Activated CD8-positive, alpha-beta memory T cell treated with anti-CD3 and anti-CD28 coated beads for 36 hours (primary cell): Measurements from ENCODE around the gene FMC1. TPM values are rescaled to one million over a fixed set of nuclear protein-coding genes. Genes with fewer than 3 reads are reported as not detected.

ENCODE experiments used
- CTCF ChIA-PET: fragments of 350-600 bp; sonication (Branson Sonifier 250); formaldehyde crosslinking; loops from one replicate; lab custom pipeline; 2021; ENCODE audit warnings: antibody characterized with exemption; lab: Charles Lee
- POLR2A ChIA-PET: fragments of 350-600 bp; sonication (Branson Sonifier 250); formaldehyde crosslinking; loops from one replicate; lab custom pipeline; 2021; ENCODE audit warnings: antibody characterized with exemption; lab: Charles Lee
- total RNA-seq, 2 experiments: library from RNA; stranded (reverse); gene quantifications; one replicate each; pipeline ENCODE4 v1.2.3, GENCODE V29; 2021

The FMC1 gene
- total RNA-seq, 2 experiments from 2014 or later: 9.0 to 9.3 TPM

DNA sequence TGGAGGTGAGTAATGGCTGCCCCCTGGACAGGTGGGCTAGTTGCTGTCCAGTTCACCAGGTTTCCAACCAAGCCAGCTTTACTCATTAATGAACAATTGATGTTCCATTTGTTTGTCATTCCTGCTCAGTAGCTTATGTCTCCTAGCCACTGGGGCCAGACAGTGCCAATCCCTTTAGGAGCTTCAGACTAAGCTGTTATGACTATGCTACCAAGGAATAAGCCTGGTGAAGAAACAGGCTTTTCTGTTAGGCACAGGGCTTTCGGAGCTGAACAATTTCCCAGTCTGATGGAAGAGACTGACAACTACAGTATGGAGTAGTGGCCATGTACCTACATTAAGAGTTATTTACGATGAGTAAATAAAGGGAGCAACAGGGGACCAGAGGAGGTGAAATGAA, 2.1 kb upstream of the FMC1 start:
- POLR2A ChIA-PET: interaction anchor here (0.5 kb wide), 1 partner anchor 235 kb away, joined by 12 read pairs; no protein-coding TSS in a partner anchor
- CTCF ChIA-PET: no interaction called here

DNA sequence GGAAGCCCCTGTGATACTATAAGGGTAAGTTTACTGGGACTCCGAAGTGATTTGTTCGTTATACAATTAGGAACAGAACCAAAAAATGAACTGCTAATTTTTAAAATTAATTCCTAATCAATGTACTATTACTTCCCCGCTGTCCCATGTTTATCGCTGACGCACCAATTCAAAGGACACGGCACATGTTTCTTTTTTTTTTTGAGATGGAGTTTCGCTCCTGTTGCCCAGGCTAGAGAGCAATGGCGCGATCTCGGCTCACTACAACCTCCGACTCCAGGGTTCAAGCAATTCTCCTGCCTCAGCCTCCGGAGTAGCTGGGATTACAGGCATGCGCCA, 1.5 kb upstream of the FMC1 start:
- POLR2A ChIA-PET: interaction anchor here (1.6 kb wide), 1 partner anchor 20 kb away, joined by 15 read pairs; the partner anchor contains the start of gene LUC7L2
- CTCF ChIA-PET: interaction anchor here (0.9 to 1.7 kb wide), 5 partner anchors 10 to 265 kb away, joined by 3 to 6 read pairs (median 3); partner anchors contain the start of gene LUC7L2

DNA sequence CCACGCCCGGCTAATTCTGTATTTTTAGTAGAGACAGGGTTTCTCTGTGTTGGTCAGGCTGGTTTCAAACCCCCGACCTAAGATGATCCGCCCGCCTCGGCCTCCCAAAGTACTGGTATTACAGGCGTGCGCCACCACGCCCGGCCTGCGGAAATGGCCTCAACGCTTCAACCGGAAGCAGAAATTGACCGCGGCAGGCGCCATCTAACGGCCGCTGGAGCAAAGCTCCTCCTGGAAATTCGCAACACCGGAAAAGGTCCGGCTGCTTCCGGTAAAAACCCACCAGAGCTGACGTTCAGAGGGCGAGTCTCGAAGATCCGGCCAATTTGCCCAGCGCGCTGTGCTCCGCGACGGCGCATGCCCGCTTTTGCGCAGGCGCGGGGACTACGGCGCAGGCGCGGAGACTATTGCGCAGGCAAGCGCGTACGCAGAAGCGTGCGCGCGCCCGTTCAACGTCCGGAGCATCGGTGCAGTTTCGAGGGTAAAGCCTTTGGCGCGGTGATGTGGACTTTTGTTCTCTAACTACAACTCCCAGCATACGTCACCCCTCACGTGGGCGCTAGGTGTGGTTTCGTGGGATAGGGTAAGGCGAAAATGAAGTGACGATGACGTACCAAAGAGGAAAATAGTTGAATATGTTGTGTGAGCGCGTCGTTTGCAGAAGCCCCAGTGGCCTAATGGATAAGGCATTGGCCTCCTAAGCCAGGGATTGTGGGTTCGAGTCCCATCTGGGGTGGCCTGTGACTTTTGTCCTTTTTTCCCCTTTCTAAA, 915 bp upstream of the FMC1 start:
- CTCF ChIA-PET: interaction anchor here (0.6 to 1.7 kb wide), 6 partner anchors 10 to 1119 kb away, joined by 3 to 6 read pairs (median 3); partner anchors contain the start of gene LUC7L2
- POLR2A ChIA-PET: interaction anchor here (1.6 kb wide), 1 partner anchor 20 kb away, joined by 15 read pairs; the partner anchor contains the start of gene LUC7L2

DNA sequence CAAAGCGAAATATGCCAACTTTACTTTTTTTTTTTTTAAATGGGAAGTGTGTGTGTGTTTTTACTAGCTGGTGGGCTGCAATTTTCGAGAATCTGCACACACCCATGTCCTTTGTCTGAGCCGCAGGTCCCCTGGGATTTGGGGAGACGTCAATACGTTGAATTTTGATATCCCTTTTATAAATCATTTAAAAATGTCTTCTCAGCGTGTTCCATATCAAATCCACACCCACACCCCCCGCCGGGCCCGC, 404 bp upstream of the FMC1 start:
- ChIA-PET POLR2A (interaction anchor here (1.6 kb wide), 1 partner anchor 19 kb away, joined by 15 read pairs; the partner anchor contains the start of gene LUC7L2), CTCF (interaction anchor here (1.0 to 1.7 kb wide), 3 partner anchors 11 to 226 kb away, joined by 3 to 6 read pairs (median 5); partner anchors contain the start of gene LUC7L2)

DNA sequence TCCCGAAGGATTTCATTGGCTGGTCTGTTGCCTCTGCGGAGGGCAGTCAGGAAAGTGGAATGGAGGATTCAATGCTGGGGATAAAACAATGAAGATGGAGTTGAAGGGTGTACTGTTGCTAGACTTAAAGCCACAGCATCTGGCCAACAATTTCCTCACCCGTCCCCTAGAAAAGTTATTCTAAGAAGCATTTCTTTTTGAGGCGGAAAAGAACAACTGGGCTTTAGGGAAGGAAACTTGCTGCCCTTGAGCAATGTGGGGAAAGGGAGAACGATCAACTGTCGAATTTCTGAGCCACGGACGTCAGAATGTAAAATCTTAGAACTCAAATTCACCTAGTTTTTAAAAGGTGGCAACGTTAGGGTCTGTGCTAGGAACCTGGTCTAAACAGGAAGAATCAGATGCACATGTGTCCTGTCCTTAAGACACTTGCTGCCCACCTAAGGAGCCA, 664 bp downstream of the FMC1 start:
- CTCF ChIA-PET: no interaction called here

DNA sequence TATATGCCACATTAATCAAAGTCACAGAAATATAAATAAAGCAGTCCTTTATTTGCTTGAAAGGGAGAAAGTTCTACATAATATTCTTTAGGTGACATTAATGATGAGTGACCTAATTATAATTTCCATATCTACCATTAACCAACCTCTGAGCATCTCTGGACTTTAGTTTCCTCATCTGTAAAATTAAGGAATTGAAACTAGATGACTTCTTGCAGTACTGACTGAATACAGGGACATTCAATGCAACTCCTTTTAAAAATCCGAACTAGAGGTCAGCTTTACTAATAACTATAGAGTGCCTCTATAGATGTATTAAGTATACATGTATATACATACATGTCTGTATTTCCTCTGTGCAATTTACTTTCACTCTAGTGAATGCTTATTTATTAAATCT, 3.9 kb downstream of the FMC1 start:
- POLR2A ChIA-PET: interaction anchor here (0.7 kb wide), 1 partner anchor 249 kb away, joined by 8 read pairs; no protein-coding TSS in a partner anchor
- CTCF ChIA-PET: interaction anchor here (0.7 kb wide), 1 partner anchor 303 kb away, joined by 4 read pairs; no protein-coding TSS in a partner anchor

More for the DNA sequence above, 664 bp downstream of the FMC1 start:
- POLR2A ChIA-PET: no interaction called here

DNA sequence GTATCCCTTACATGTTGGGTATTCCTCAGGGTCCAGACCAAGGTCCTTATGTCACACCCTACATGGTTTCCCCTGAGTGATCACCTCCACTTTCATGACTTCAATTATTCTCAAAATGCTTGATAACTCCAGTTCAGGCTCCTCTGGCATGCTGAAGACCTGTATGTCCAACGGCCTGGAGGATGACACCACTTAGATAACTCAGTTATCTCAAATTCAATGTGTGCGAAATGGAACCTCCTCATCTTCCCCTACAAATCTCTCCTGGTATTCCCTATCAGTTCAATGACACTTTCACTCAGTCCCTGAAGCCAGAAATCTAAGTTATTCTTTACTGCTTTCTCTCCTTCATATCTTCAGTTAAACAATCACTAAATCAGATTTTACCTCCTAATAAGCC, 9.9 kb downstream of the FMC1 start:
- POLR2A ChIA-PET: no interaction called here
- CTCF ChIA-PET: interaction anchor here (0.6 kb wide), 1 partner anchor 89 kb away, joined by 4 read pairs; no protein-coding TSS in a partner anchor

DNA sequence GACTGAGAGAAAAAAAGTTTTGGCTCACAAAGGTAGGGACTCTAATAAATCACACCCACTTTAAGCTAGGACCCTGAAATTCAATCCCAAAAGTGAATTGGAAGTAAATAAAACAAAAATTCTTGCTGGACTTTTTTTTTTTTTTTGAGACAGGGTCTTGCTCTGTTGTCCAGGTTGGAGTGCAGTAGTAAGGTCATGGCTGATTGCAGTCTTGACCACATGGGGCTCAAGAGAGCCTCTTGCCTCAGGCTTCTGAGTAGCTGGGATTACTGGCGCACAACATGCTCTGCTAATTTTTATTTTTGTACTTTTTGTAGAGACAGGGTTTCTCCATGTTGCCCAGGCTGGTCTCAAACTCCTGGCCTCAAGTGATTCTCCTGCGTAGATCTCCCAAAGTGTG, 13.6 kb downstream of the FMC1 start:
- POLR2A ChIA-PET: interaction anchor here (0.5 kb wide), 1 partner anchor 23 kb away, joined by 3 read pairs; no protein-coding TSS in a partner anchor
- CTCF ChIA-PET: no interaction called here

DNA sequence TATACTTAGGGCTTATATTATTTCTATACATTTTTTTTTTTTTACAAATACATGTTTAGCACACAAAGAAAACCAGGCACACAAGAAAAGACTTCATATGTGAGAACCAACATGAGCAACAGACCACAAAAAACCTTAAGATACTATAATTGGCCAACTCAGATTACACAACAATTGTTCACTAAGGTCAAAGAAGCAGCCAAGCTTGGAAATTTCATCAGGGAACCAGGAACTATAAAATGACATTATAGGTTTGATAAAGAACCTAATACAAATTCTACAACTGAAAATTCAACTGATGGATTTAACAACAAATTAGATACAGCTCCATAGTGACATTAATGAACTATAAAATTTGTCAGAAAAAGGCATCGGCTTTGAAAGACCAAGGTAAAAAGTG, 14.2 kb downstream of the FMC1 start:
- POLR2A ChIA-PET: no interaction called here
- CTCF ChIA-PET: no interaction called here

DNA sequence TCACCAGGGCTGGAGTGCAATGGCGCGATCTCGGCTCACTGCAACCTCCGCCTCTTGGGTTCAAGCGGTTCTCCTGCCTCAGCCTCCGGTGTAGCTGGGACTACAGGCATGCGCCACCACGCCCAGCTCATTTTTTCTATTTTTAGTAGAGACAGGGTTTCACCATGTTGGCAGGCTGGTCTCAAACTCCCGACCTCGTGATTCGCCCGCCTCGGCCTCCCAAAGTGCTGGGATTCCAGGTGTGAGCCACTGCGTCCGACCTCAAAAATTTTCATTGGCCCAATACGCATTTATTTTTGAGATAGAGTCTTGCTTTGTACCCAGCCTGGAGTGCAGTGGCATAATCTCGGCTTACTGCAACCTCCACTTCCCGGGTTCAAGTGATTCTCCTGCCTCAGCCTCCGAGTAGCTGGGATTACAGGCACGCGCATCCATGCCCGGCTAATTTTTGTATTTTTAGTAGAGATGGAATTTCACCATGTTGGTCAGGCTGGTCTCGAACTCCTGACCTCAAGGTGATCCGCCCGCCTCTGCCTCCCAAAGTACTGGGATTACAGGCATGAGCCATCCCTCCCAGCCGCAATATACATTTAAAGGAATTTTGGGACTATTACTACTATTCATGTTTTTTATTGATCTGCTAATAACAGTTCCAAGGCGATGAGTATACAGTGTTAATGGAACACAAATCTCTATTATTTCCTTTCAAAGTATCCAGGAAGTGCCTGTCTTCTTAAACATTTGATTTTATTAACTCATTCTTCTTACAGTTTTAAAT, 16.8 kb downstream of the FMC1 start:
- ChIA-PET CTCF (interaction anchor here (0.6 to 1.5 kb wide), 2 partner anchors 12 to 315 kb away, joined by 3 to 4 read pairs; no protein-coding TSS in a partner anchor), POLR2A (interaction anchor here (0.6 kb wide), 1 partner anchor 434 kb away, joined by 3 read pairs; no protein-coding TSS in a partner anchor)

DNA sequence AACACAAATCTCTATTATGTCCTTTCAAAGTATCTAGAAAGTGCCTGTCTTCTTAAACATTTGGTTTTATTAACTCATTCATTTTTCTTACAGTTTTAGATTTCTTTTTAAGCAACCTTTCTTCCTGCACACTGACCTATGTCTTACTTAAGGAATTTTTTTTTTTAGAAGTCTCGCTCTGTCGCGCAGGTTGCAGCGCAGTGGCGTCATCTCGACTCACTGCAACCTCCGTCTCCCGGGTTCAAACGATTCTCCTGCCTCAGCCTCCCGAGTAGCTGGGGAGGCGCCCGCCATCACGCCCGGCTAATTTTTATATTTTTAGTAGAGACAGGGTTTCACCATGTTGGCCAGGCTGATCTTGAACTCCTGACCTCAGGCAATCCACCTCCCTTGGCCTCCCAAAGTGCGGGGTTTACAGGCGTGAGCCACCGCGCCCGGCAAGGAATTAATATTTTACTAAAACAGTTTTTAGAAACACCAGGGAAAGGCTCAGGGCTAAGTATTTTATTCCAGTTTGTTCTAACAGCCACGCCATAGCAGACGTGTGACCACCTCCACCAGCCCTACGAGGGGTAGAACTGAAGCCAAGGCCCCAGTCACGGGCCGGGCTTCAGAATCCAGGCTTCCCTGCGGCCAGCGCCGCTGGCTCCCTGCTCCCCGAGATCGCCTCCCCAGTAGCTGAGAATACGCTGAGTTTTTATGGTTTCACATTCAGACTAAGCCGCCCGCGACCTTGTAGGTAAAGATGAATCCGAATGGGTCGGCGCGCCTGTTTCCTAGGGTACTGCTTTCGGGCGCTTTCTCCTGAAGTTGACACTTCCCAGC, 17.6 kb downstream of the FMC1 start:
- CTCF ChIA-PET: interaction anchor here (0.6 to 1.5 kb wide), 4 partner anchors 11 to 316 kb away, joined by 3 to 4 read pairs (median 3); no protein-coding TSS in a partner anchor
- POLR2A ChIA-PET: interaction anchor here (1.1 to 1.9 kb wide), 3 partner anchors 18 to 255 kb away, joined by 3 to 15 read pairs (median 4); partner anchors contain the start of gene FMC1

DNA sequence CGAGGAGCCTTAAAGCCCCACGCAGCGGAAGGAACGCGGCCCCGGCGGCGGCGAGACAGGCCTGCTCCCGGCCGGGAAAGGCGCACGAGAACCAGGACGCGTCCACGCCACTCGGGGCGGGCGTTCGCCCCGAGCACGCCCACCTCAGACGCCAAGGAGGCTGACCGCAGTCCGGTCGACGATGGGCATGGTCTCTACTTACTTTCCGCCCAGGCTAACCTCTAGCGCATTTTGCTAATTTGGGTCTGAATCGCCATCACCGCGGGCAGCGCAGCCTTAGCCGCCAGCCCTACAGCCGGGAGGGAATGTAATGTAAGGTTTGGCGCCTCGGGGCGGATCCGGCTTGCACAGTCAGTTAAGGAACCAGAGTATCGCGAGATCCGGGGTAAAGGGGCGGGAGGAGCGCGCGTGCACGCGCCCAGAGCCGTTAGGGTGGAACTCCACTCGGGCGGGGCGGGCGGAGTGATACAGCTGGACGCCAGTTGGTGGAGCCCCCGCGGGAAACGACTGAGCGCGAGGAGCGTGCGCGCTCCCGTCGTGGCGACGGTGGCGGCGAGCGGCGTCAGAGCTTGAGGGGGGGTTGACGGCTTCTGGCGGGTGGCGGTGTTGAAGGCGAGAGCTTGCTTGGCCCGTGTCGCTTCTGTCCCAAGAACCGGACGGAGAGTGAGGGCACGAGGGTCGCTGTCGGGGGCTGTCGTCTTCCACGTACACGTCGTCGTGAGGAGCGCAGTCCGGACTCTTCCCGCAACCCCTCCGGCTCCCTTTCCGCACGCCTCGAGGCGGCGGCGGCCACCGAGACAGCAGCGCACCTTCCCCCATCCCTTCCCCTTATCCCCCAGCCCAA, 18.5 kb downstream of the FMC1 start, which contains the start of gene LUC7L2:
TSS of gene LUC7L2 (plus strand) at position 529 of the 844 bp plus-strand sequence. CDS start 368 bp downstream, outside the sequence.
- ChIA-PET CTCF (interaction anchor here (0.9 to 1.5 kb wide), 4 partner anchors 11 to 75 kb away, joined by 3 to 5 read pairs (median 3); no protein-coding TSS in a partner anchor), POLR2A (interaction anchor here (0.6 to 1.9 kb wide), 7 partner anchors 13 to 642 kb away, joined by 3 to 15 read pairs (median 4); partner anchors contain the start of genes FMC1 and ZC3HAV1L)

DNA sequence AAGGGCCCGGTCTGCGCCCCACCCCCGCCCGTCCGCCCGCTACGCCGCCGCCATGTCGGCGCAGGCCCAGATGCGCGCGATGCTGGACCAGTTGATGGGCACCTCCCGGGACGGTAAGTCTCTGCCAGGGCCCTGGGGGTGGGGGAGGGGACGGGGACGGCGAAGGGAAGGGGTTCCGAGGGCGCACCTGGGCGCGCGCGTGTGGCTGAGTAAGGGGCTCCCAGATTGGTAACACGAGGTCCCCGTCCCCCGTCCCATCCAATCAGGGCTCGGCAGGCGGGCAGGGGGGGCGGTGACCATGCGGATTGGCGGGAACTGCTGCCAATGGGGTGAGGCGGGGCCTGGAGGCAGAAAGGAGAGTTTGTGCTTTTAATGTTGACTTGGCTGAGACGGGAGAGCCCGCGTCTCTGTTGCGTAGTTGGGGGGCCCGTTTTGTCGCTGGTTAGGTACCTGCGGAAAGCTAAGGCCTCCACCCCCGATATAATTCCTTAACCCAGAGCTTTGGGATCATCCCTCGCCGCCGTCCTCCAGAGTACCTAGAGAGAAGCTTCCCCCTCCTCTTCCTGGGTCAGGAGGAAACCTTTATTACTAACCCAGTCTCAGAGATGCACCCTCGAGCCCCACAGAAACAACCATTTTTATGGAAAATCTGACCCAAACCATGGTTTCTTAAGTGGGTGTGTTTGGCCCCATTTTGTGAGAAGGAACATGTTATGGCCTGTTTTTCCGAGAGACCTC, 19.2 kb downstream of the FMC1 start:
- ChIA-PET CTCF (interaction anchor here (0.9 to 1.5 kb wide), 2 partner anchors 20 to 74 kb away, joined by 3 to 5 read pairs; no protein-coding TSS in a partner anchor), POLR2A (interaction anchor here (0.6 to 1.9 kb wide), 6 partner anchors 20 to 642 kb away, joined by 3 to 15 read pairs (median 4); partner anchors contain the start of genes FMC1 and ZC3HAV1L)

DNA sequence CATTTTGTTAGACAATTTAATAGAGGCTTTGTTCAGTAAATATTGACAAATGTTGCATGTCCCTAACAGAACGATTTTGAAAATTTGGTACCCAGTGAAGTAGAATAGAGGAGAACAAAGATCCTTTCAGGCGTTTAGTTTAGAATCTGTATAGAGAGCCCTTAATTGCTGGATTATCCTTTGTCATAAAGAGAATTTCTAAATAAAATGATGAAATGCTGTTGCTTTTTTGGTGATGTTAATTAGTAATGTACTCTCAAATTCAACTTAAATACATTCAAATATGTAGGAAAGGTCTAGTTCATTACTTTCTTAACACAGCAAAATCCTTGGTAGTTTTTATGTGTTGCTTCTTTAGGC, 19.8 kb downstream of the FMC1 start:
- ChIA-PET CTCF (interaction anchor here (1.5 kb wide), 1 partner anchor 74 kb away, joined by 3 read pairs; no protein-coding TSS in a partner anchor), POLR2A (interaction anchor here (1.9 kb wide), 1 partner anchor 21 kb away, joined by 15 read pairs; the partner anchor contains the start of gene FMC1)

DNA sequence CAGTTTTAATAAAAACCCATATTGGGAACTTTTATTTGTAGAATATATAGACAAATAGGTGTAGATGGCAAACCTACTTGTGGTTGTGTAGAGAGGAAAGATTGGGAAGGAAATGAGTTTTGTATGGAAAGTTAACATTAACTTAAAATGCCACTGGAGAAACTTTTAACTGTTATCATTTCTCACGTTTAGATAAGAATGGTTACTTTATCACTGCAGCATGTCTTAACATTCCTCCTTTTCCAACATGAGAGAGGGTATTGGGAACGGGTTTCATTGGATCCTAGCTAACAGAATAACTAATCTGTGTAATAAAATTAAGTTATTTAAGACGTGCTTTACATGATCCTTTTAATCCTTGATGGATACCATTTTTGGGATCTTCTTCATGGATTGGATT, 20.4 kb downstream of the FMC1 start:
- CTCF ChIA-PET: no interaction called here
- POLR2A ChIA-PET: no interaction called here

DNA sequence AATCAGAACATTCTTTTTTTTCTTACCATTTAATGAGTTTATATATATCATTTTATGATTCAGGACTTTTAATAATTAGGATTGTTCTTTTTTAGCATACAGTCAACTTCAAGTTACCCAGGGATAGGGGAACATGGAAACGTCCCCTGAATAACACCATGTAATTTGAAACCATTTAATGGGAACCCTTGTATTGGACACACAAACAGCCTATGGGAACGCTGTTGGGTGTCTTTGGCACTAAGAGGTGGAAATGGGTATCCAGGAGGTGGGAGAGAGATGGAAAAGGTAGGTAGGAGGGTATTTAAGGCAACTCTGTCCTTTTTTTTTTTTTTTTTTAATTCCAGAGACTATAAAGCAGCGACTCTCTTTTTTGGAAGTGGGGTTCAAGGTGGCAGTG, 21.2 kb downstream of the FMC1 start:
- ChIA-PET POLR2A (no interaction called here), CTCF (no interaction called here)
